HepG2 (cell line): ENCODE measurements around the gene MEF2A. TPM values are rescaled to one million over a fixed set of nuclear protein-coding genes. Genes with fewer than 3 reads are reported as not detected.
A peak's percentile ranks its signal among the peaks of the same experiment; 100 is the strongest.

Experiments
- ATAC-seq: fragments of 200-7000 bp; cut with Tn5 transposase; 3 replicates; pipeline ENCODE4 v1.9.1; 2020; ENCODE audit warnings: mild to moderate bottlenecking, moderate library complexity
- BruUV-seq: library from RNA; stranded (reverse); fragments of 400-500 nt; replicated peaks from 2 replicates; lab custom pipeline; 2021; lab: Mats Ljungman, UMichigan
- CTCF ChIA-PET: fragments of 300-600 bp; formaldehyde crosslinking; extraction: SDS; loops from one replicate; lab custom pipeline; 2021; ENCODE audit warnings: low total read pairs, inconsistent platforms, low intra/inter-chr PET ratio; lab: Yijun Ruan, JAX
- POLR2A ChIA-PET: fragments of 350-600 bp; sonication (Branson Sonifier 250); formaldehyde crosslinking; loops from one replicate; lab custom pipeline; 2020; ENCODE audit warnings: antibody characterized with exemption, inconsistent platforms; lab: Yijun Ruan, JAX
- DNase-seq: peaks from one replicate; pipeline ENCODE4 v3.0.0-alpha.2; 2015; ENCODE audit warnings: low spot score
- FAIRE-seq: peaks from 3 replicates; lab custom pipeline; 2011; peaks lifted over from hg19 to GRCh38; lab: Jason Lieb, UNC
- H2AFZ ChIP-seq: one replicate; pipeline ENCODE4 v1.6.1; 2011; ENCODE audit warnings: low read length, inconsistent platforms
- H3K27ac ChIP-seq: fragments of 300-600 bp; 3 replicates; pipeline ENCODE4 v1.8.0; 2011; ENCODE audit warnings: mixed run types, mild to moderate bottlenecking, mixed read lengths, low read length, inconsistent platforms; ENCODE audit not compliant: insufficient read depth; ENCODE audit errors: extremely low read length
- H3K27me3 ChIP-seq, 2 experiments: fragments of 200-600 bp in 1 of 2; 2 replicates in 1 of 2; 3 replicates in 1 of 2; pipeline versions ENCODE4 v1.6.0 to v1.8.0; 2011; ENCODE audit warnings: low read length in 2 of 2, mild to moderate bottlenecking in 2 of 2, moderate library complexity in 2 of 2, inconsistent platforms in 1 of 2; ENCODE audit not compliant: insufficient read depth in 2 of 2, control insufficient read depth in 1 of 2
- H3K36me3 ChIP-seq, 2 experiments: fragments of 200-600 bp in 1 of 2; replicated peaks in 1 of 2; 2 replicates in 1 of 2; 3 replicates in 1 of 2; pipeline versions ENCODE4 v1.5.1 to v1.8.0; 2011; ENCODE audit warnings: low read length in 2 of 2, inconsistent platforms in 1 of 2; ENCODE audit not compliant: insufficient read depth in 2 of 2, control insufficient read depth in 1 of 2
- H3K4me1 ChIP-seq: 2 replicates; pipeline ENCODE4 v1.5.1; 2012; ENCODE audit warnings: low read length, inconsistent platforms; ENCODE audit not compliant: insufficient read depth
- H3K4me2 ChIP-seq: 2 replicates; pipeline ENCODE4 v1.6.0; 2011; ENCODE audit warnings: low read depth, low read length, inconsistent platforms
- H3K4me3 ChIP-seq, 3 experiments: fragments of 200-600 bp in 1 of 3; sonication (generic), shearing (Covaris generic) in 1 of 3; replicated peaks in 1 of 3; 2 replicates each; pipeline ENCODE4 v1.5.1; 2011 to 2016; ENCODE audit warnings: low read length in 3 of 3, inconsistent platforms in 2 of 3, low read depth in 2 of 3, mild to moderate bottlenecking in 2 of 3, control low read depth in 1 of 3, mixed read lengths in 1 of 3; ENCODE audit not compliant: insufficient read depth in 1 of 3
- H3K79me2 ChIP-seq: one replicate; pipeline ENCODE4 v1.6.1; 2011; ENCODE audit warnings: low read length, inconsistent platforms; ENCODE audit not compliant: insufficient read depth
- H3K9ac ChIP-seq: 2 replicates; pipeline ENCODE4 v1.6.0; 2011; ENCODE audit warnings: mild to moderate bottlenecking, low read depth, low read length, inconsistent platforms; ENCODE audit not compliant: insufficient read depth
- H3K9me3 ChIP-seq: 2 replicates; pipeline ENCODE4 v1.5.1; 2012; ENCODE audit warnings: mild to moderate bottlenecking, low read length
- H4K20me1 ChIP-seq: 2 replicates; pipeline ENCODE4 v1.6.0; 2011; ENCODE audit warnings: inconsistent platforms, mild to moderate bottlenecking, low read length, moderate library complexity; ENCODE audit not compliant: insufficient read depth
- BCL6 ChIP-seq: IDR thresholded peaks from 2 replicates; pipeline ENCODE4 v1.6.1; 2016; ENCODE audit warnings: missing genetic modification reagents, missing compliant biosample characterization
- BRCA1 ChIP-seq: sonication (generic); formaldehyde crosslinking; IDR thresholded peaks from 2 replicates; pipeline ENCODE4 v1.4.0; 2020; ENCODE audit warnings: missing genetic modification reagents
- CREB3 ChIP-seq: sonication (generic); formaldehyde crosslinking; IDR thresholded peaks from 2 replicates; pipeline ENCODE4 v1.5.0; 2020; ENCODE audit warnings: missing genetic modification reagents
- FOXP1 ChIP-seq, 2 experiments: fragments of 450-650 bp in 1 of 2; IDR thresholded peaks; 2 replicates each; pipeline ENCODE4 v1.6.1; 2017 to 2018; ENCODE audit warnings: antibody characterized with exemption in 1 of 2
- HOXD1 ChIP-seq: sonication (generic); formaldehyde crosslinking; IDR thresholded peaks from 2 replicates; pipeline ENCODE4 v1.5.0; 2020; ENCODE audit warnings: missing genetic modification reagents
- KAT2B ChIP-seq: fragments of 150-350 bp; IDR thresholded peaks from 2 replicates; pipeline ENCODE4 v1.6.1; 2014; ENCODE audit warnings: low read depth, low read length, borderline replicate concordance
- KAT7 ChIP-seq: IDR thresholded peaks from 2 replicates; pipeline ENCODE4 v1.6.1; 2018; ENCODE audit warnings: borderline replicate concordance, missing compliant biosample characterization
- NR2F2 ChIP-seq: IDR thresholded peaks from 2 replicates; pipeline ENCODE4 v1.6.1; 2012; ENCODE audit warnings: low read depth, inconsistent platforms, borderline replicate concordance
- ONECUT2 ChIP-seq: sonication (generic); formaldehyde crosslinking; IDR thresholded peaks from 2 replicates; pipeline ENCODE4 v1.4.0; 2020; ENCODE audit warnings: missing genetic modification reagents
- PRPF4 ChIP-seq: fragments of 200-400 bp; formaldehyde crosslinking; IDR thresholded peaks from 2 replicates; pipeline ENCODE4 v1.6.1; 2016; ENCODE audit warnings: low read length, low read depth; ENCODE audit not compliant: poor library complexity, severe bottlenecking
- TEAD3 ChIP-seq: optimal IDR thresholded peaks from 2 replicates; pipeline ENCODE3; 2016; ENCODE audit warnings: borderline replicate concordance
- XRCC5 ChIP-seq: fragments of 200-400 bp; formaldehyde crosslinking; optimal IDR thresholded peaks from 2 replicates; pipeline ENCODE3; 2017; ENCODE audit warnings: mild to moderate bottlenecking, low read length
- ZBTB4 ChIP-seq: sonication (generic); formaldehyde crosslinking; IDR thresholded peaks from 2 replicates; pipeline ENCODE4 v1.4.0; 2020; ENCODE audit warnings: missing genetic modification reagents, mild to moderate bottlenecking, borderline replicate concordance
- ZC3H13 ChIP-seq: sonication (generic); formaldehyde crosslinking; IDR thresholded peaks from 2 replicates; pipeline ENCODE4 v1.8.1; 2023; ENCODE audit warnings: mild to moderate bottlenecking, missing genetic modification reagents, moderate library complexity
- ZFP36L2 ChIP-seq: sonication (generic); formaldehyde crosslinking; IDR thresholded peaks from 2 replicates; pipeline ENCODE4 v1.4.0; 2020; ENCODE audit warnings: missing genetic modification reagents
- ZNF558 ChIP-seq: sonication (generic); formaldehyde crosslinking; IDR thresholded peaks from 2 replicates; pipeline ENCODE4 v1.9.0; 2022; ENCODE audit warnings: mild to moderate bottlenecking, missing genetic modification reagents, borderline replicate concordance
- ZNF777 ChIP-seq: sonication (generic); formaldehyde crosslinking; IDR thresholded peaks from 2 replicates; pipeline ENCODE4 v1.4.0; 2020; ENCODE audit warnings: missing genetic modification reagents
- WGBS: methylation state at CpG from one replicate; pipeline ENCODE4 v1.1.6; 2017; ENCODE audit warnings: low lambda C conversion rate; 5-methylcytosine and 5-hydroxymethylcytosine counted together
- in situ Hi-C: cut with HindIII; loops from 2 replicates; pipeline ENCODE4 v1.10.0; 2017; ENCODE audit warnings: low pct_unique_long_range_greater_than_20kb; ENCODE audit not compliant: extremely low pct_ligation_motif_present
- intact Hi-C: fragments of 100-400 bp; cut with micrococcal nuclease; formaldehyde crosslinking; loops from one replicate; pipeline ENCODE4 v1.10.0; 2022; ENCODE audit not compliant: unreplicated experiment
- polyA plus RNA-seq, 8 experiments: library from polyadenylated mRNA; depleted of rRNA in 3 of 8; stranded (reverse) in 7 of 8; unstranded in 1 of 8; fragments of >200 nt; fragmentation: Illumina TruSeq in 4 of 8; extraction: Trizol in 4 of 8; gene quantifications; 2 replicates each; pipeline versions ENCODE4 v1.2.1 to v1.2.3, GENCODE V29; 2011 to 2016; ENCODE audit warnings: low read depth in 4 of 8, missing spikeins in 1 of 8, mixed read lengths in 1 of 8; ENCODE audit not compliant: insufficient read depth in 1 of 8
- total RNA-seq, 5 experiments: library from RNA; depleted of rRNA; stranded (reverse); fragments of >200 nt; fragmentation: Illumina TruSeq; extraction: Trizol; gene quantifications; 2 replicates each; pipeline ENCODE4 v1.2.3, GENCODE V29; 2016; ENCODE audit warnings: low read depth in 1 of 5

The MEF2A gene
- total and polyA plus RNA-seq, 2 of the 13 experiments (the other 11 are each of a cell fraction or from before 2014, with no cell fraction given) = 15.2 to 24.4 TPM

GRCh38 chr15:99558084-99558483, 7.7 kb upstream of the MEF2A start:
- POLR2A ChIA-PET = no interaction called here
- H3K27me3 ChIP-seq = peaks cover 0 to 2% of the 10 kb centered on the region in 2 experiments; a peak in 3 of 5 replicates
- BruUV-seq = no TSS peak
- ATAC-seq (no peak), DNase-seq (no peak), FAIRE-seq (no peak)
- in situ Hi-C loops = no loop called here
- H3K4me1 ChIP-seq = peaks cover 11% of the 10 kb centered on the region
- no peak for TF ChIP-seq CREB3 (CRISPR knock-in tag)
- TF ChIP-seq ONECUT2 (CRISPR knock-in tag) = 0 out of 2 replicates have a peak, but pooled peaks have one; percentile 28
- peak; percentile 91 for TF ChIP-seq KAT2B
- TF ChIP-seq ZNF777 (CRISPR knock-in tag) = no peak
- TF ChIP-seq ZNF558 (CRISPR knock-in tag) = no peak
- TF ChIP-seq BCL6 (CRISPR knock-in tag) = peak; percentile 98
- H3K79me2 ChIP-seq = no peaks in the 10 kb centered on the region
- no peak overlapping the region for H3K9ac ChIP-seq
- WGBS = 29% methylated on average over 3 of the region's 3 CpGs
- H3K4me2 ChIP-seq = no peak overlapping the region
- intact Hi-C loops = no loop called here
- no peak overlapping the region for H2AFZ ChIP-seq
- no peaks in the 10 kb centered on the region for H4K20me1 ChIP-seq
- CTCF ChIA-PET = no interaction called here
- no peaks in the 10 kb centered on the region for H3K9me3 ChIP-seq
- H3K27ac ChIP-seq = no peak overlapping the region
- H3K36me3 ChIP-seq = no peaks in the 10 kb centered on the region
- H3K4me3 ChIP-seq = no peak overlapping the region

GRCh38 chr15:99558571-99558970, 7.2 kb upstream of the MEF2A start:
- H3K27me3 ChIP-seq = peaks cover 0 to 2% of the 10 kb centered on the region in 2 experiments; a peak in 3 of 5 replicates
- WGBS = 14% methylated on average over 3 of the region's 3 CpGs
- in situ Hi-C loops (no loop called here), intact Hi-C loops (no loop called here)
- no peaks in the 10 kb centered on the region for H3K79me2 ChIP-seq
- no peak overlapping the region for H3K4me3 ChIP-seq
- H3K4me2 ChIP-seq = no peak overlapping the region
- TF ChIP-seq KAT7 (CRISPR knock-in tag) (no peak), ZBTB4 (no peak), ZFP36L2 (no peak), PRPF4 (no peak), HOXD1 (no peak), ZC3H13 (no peak), NR2F2 (no peak), BRCA1 (CRISPR knock-in tag) (no peak), FOXP1 (IDR thresholded peaks at IDR 0.05) (no peak), FOXP1 (CRISPR knock-in tag; IDR thresholded peaks at IDR 0.05) (no peak), XRCC5 (no peak), TEAD3 (CRISPR knock-in tag) (no peak)
- no peak overlapping the region for H2AFZ ChIP-seq
- no peak for ATAC-seq
- DNase-seq = no peak
- H3K9me3 ChIP-seq = no peaks in the 10 kb centered on the region
- BruUV-seq = no TSS peak
- no peak overlapping the region for H3K9ac ChIP-seq
- CTCF ChIA-PET = no interaction called here
- H4K20me1 ChIP-seq = no peaks in the 10 kb centered on the region
- no peak overlapping the region for H3K27ac ChIP-seq
- POLR2A ChIA-PET = no interaction called here
- H3K4me1 ChIP-seq = peaks cover 14% of the 10 kb centered on the region
- H3K36me3 ChIP-seq = no peaks in the 10 kb centered on the region
- no peak for FAIRE-seq
